K562 (cell line): Measurements from ENCODE around the gene ASB7. TPM values are rescaled to one million over a fixed set of nuclear protein-coding genes. Genes with fewer than 3 reads are reported as not detected.

Experiments
- ATAC-seq: fragments of 200-7000 bp; cut with Tn5 transposase; 3 replicates; pipeline ENCODE4 v1.9.1; 2020; ENCODE audit warnings: moderate library complexity
- BruUV-seq: library from RNA; stranded (reverse); fragments of 400-500 nt; replicated peaks from 2 replicates; lab custom pipeline; 2021; lab: Mats Ljungman, UMichigan
- CTCF ChIA-PET: fragments of 300-600 bp; formaldehyde crosslinking; extraction: SDS; loops from one replicate; lab custom pipeline; 2021; ENCODE audit warnings: low intra/inter-chr PET ratio; lab: Yijun Ruan, JAX
- POLR2A ChIA-PET: fragments of 300-600, 350-650 bp; sonication (Branson Sonifier 250); formaldehyde crosslinking; extraction: SDS; loops from one replicate; lab custom pipeline; 2021; ENCODE audit warnings: antibody characterized with exemption, inconsistent platforms; lab: Yijun Ruan, JAX
- DNase-seq, 4 experiments: peaks; one replicate each; pipeline versions ENCODE4 v3.0.0 to v3.0.0-alpha.2; 2011 to 2018; ENCODE audit warnings: low spot score in 3 of 4, mixed read lengths in 3 of 4; ENCODE audit errors: extremely low read depth in 1 of 4
- FAIRE-seq: peaks from 2 replicates; lab custom pipeline; 2011; peaks lifted over from hg19 to GRCh38; lab: Jason Lieb, UNC
- H2AFZ ChIP-seq: 2 replicates; pipeline ENCODE4 v1.6.0; 2011; ENCODE audit warnings: low read depth, low read length, control low read depth, inconsistent platforms
- H3K27ac ChIP-seq: fragments of 200-600 bp; 3 replicates; pipeline ENCODE4 v1.8.0; 2011; ENCODE audit warnings: low read depth, mild to moderate bottlenecking, control low read depth, inconsistent platforms, low read length, moderate library complexity, mixed read lengths; ENCODE audit errors: extremely low read depth
- H3K27me3 ChIP-seq, 2 experiments: fragments of 300-600 bp in 1 of 2; 2 replicates in 1 of 2; 3 replicates in 1 of 2; pipeline versions ENCODE4 v1.6.0 to v1.8.0; 2011; ENCODE audit warnings: inconsistent platforms in 2 of 2, low read length in 2 of 2, mild to moderate bottlenecking in 1 of 2, mixed read lengths in 1 of 2, moderate library complexity in 1 of 2; ENCODE audit not compliant: control insufficient read depth in 2 of 2, insufficient read depth in 2 of 2
- H3K36me3 ChIP-seq: fragments of 300-600 bp; 3 replicates; pipeline ENCODE4 v1.8.0; 2011; ENCODE audit warnings: mild to moderate bottlenecking, low read length, inconsistent platforms; ENCODE audit not compliant: control insufficient read depth, insufficient read depth
- H3K4me1 ChIP-seq, 2 experiments: fragments of 200-600 bp in 1 of 2; replicated peaks in 1 of 2; 2 replicates in 1 of 2; 3 replicates in 1 of 2; pipeline versions ENCODE4 v1.5.1 to v1.8.0; 2011; ENCODE audit warnings: inconsistent platforms in 2 of 2, low read length in 2 of 2, mild to moderate bottlenecking in 1 of 2, mixed read lengths in 1 of 2, moderate library complexity in 1 of 2; ENCODE audit not compliant: control insufficient read depth in 2 of 2, insufficient read depth in 2 of 2
- H3K4me2 ChIP-seq: 2 replicates; pipeline ENCODE4 v1.6.1; 2011; ENCODE audit warnings: low read length, control low read depth, inconsistent platforms, mixed read lengths; ENCODE audit not compliant: insufficient read depth
- H3K4me3 ChIP-seq: fragments of 200-600 bp; sonication (generic), shearing (Covaris generic); 2 replicates; pipeline ENCODE4 v1.5.1; 2016; ENCODE audit warnings: control low read depth, inconsistent platforms
- H3K79me2 ChIP-seq: fragments of 200-600 bp; 3 replicates; pipeline ENCODE4 v1.8.0; 2011; ENCODE audit warnings: low read length, inconsistent platforms; ENCODE audit not compliant: control insufficient read depth, insufficient read depth
- H3K9ac ChIP-seq, 2 experiments: 2 replicates each; pipeline versions ENCODE4 v1.6.0 to v1.6.1; 2011; ENCODE audit warnings: low read depth in 2 of 2, low read length in 2 of 2, control low read depth in 1 of 2, inconsistent platforms in 1 of 2, mild to moderate bottlenecking in 1 of 2, mixed read lengths in 1 of 2; ENCODE audit not compliant: insufficient read depth in 1 of 2
- H3K9me1 ChIP-seq: one replicate; pipeline ENCODE4 v1.6.0; 2011; ENCODE audit warnings: inconsistent platforms, mild to moderate bottlenecking, low read length, moderate library complexity; ENCODE audit not compliant: control insufficient read depth, insufficient read depth
- H3K9me3 ChIP-seq: replicated peaks from 2 replicates; pipeline ENCODE4 v1.5.1; 2011; ENCODE audit warnings: low read depth, low read length, inconsistent platforms; ENCODE audit not compliant: control insufficient read depth, insufficient read depth
- H4K20me1 ChIP-seq: replicated peaks from 2 replicates; pipeline ENCODE4 v1.6.1; 2011; ENCODE audit warnings: low read length, inconsistent platforms, mixed read lengths; ENCODE audit not compliant: control insufficient read depth, insufficient read depth
- CTBP1 ChIP-seq: fragments of 450-650 bp; IDR thresholded peaks from 2 replicates; pipeline ENCODE4 v1.6.1; 2016; ENCODE audit warnings: borderline replicate concordance
- FOSL1 ChIP-seq: fragments of 200-800 bp; sonication (Bioruptor generic); conservative IDR thresholded peaks from 2 replicates; pipeline ENCODE4 v1.6.1; 2016; ENCODE audit warnings: missing genetic modification characterization, missing compliant biosample characterization
- KDM1A ChIP-seq, 2 experiments: fragments of 450-650 bp; IDR thresholded peaks; 2 replicates each; pipeline ENCODE4 v1.6.1; 2016; ENCODE audit warnings: mild to moderate bottlenecking in 2 of 2
- LARP7 ChIP-seq: fragments of 450-650 bp; IDR thresholded peaks from 2 replicates; pipeline ENCODE4 v1.6.1; 2016
- LCOR ChIP-seq: sonication (generic); formaldehyde crosslinking; IDR thresholded peaks from 2 replicates; pipeline ENCODE4 v1.8.0; 2022; ENCODE audit warnings: mild to moderate bottlenecking, missing genetic modification reagents
- MCM5 ChIP-seq: fragments of 450-650 bp; IDR thresholded peaks from 2 replicates; pipeline ENCODE4 v1.6.1; 2016; ENCODE audit warnings: low read depth
- MITF ChIP-seq: IDR thresholded peaks from 2 replicates; pipeline ENCODE4 v1.6.1; 2014; ENCODE audit warnings: antibody characterized with exemption
- MNT ChIP-seq, 2 experiments: fragments of 450-650 bp; conservative IDR thresholded peaks; 2 replicates each; pipeline ENCODE4 v1.6.1; 2017; ENCODE audit warnings: mild to moderate bottlenecking in 2 of 2, moderate library complexity in 2 of 2
- MYBL2 ChIP-seq, 2 experiments: fragments of 450-650 bp in 1 of 2; sonication (generic) in 1 of 2; formaldehyde crosslinking in 1 of 2; IDR thresholded peaks; 2 replicates each; pipeline versions ENCODE4 v1.6.1 to v1.8.1; 2017 to 2022; ENCODE audit warnings: borderline replicate concordance in 1 of 2, inconsistent platforms in 1 of 2, low read depth in 1 of 2, mild to moderate bottlenecking in 1 of 2, missing genetic modification reagents in 1 of 2, moderate library complexity in 1 of 2
- XRCC4 ChIP-seq: IDR thresholded peaks from one replicate; pipeline ENCODE4 v1.6.1; 2011; ENCODE audit not compliant: insufficient read depth, insufficient read length; ENCODE audit errors: extremely low read depth
- ZFP36 ChIP-seq: fragments of 150-350 bp; IDR thresholded peaks from 2 replicates; pipeline ENCODE4 v1.6.1; 2018; ENCODE audit warnings: low read length, low read depth; ENCODE audit not compliant: partially characterized antibody
- ZNF184 ChIP-seq: sonication (generic); formaldehyde crosslinking; IDR thresholded peaks from 2 replicates; pipeline ENCODE4 v1.5.0; 2020; ENCODE audit warnings: missing genetic modification reagents
- ZNF263 ChIP-seq: sonication (generic); formaldehyde crosslinking; IDR thresholded peaks from 2 replicates; pipeline ENCODE4 v1.8.0; 2022; ENCODE audit warnings: mild to moderate bottlenecking, missing genetic modification reagents, borderline replicate concordance
- ZNF311 ChIP-seq: fragments of 250-450 bp; sonication (Bioruptor Pico); IDR thresholded peaks from 2 replicates; pipeline ENCODE4 v1.4.0; 2020; ENCODE audit warnings: mild to moderate bottlenecking, moderate library complexity
- ZNF695 ChIP-seq: fragments of 450-650 bp; formaldehyde crosslinking; IDR thresholded peaks from 2 replicates; pipeline ENCODE4 v1.4.0; 2020; ENCODE audit warnings: mild to moderate bottlenecking, moderate library complexity
- ZNF778 ChIP-seq: fragments of 450-650 bp; formaldehyde crosslinking; IDR thresholded peaks from 2 replicates; pipeline ENCODE4 v1.4.0; 2020; ENCODE audit warnings: mild to moderate bottlenecking, moderate library complexity
- WGBS: fragments of 100-300 bp; shearing (Covaris generic); methylation state at CpG from one replicate; pipeline ENCODE4 v1.1.6; 2016; ENCODE audit warnings: low coverage, mixed read lengths; ENCODE audit not compliant: insufficient coverage; ENCODE audit errors: missing lambda C conversion rate; 5-methylcytosine and 5-hydroxymethylcytosine counted together
- in situ Hi-C: fragments of 300-500 bp; cut with MboI; formaldehyde crosslinking; loops from 4 replicates; pipeline ENCODE4 v1.15.0; 2018; ENCODE audit warnings: inconsistent platforms, mixed read lengths
- intact Hi-C: fragments of 100-400 bp; cut with micrococcal nuclease; formaldehyde crosslinking; loops from 2 replicates; pipeline ENCODE4 v1.14.2; 2022
- polyA plus RNA-seq, 8 experiments: library from polyadenylated mRNA; depleted of rRNA in 4 of 8; stranded (reverse) in 5 of 8; unstranded in 3 of 8; fragments of >200 nt; fragmentation: Nextera tagmentation in 2 of 8; fragmentation: Illumina TruSeq in 1 of 8; extraction: Ambion mirVana in 2 of 8; extraction: Trizol in 1 of 8; gene quantifications; 2 replicates each; pipeline versions ENCODE4 v1.2.1 to v1.2.3, GENCODE V29; 2011 to 2014; ENCODE audit warnings: inconsistent platforms in 1 of 8, missing spikeins in 1 of 8
- total RNA-seq, 7 experiments: library from RNA; depleted of rRNA in 6 of 7; stranded (reverse); fragments of >200 nt in 6 of 7; fragmentation: Illumina TruSeq in 2 of 7; extraction: Trizol in 2 of 7; gene quantifications; 2 replicates each; pipeline versions ENCODE4 v1.2.1 to v1.2.3, GENCODE V29; 2011 to 2021; ENCODE audit warnings: low replicate concordance in 1 of 7
- TF ChIP-seq, protein P1 (sequence below): fragments of 450-650 bp; IDR thresholded peaks from 2 replicates; pipeline ENCODE4 v1.6.1; 2016; ENCODE audit warnings: mild to moderate bottlenecking
- TF ChIP-seq, protein P2 (sequence below), 2 experiments: fragments of 250-450 bp in 1 of 2; fragments of 450-650 bp in 1 of 2; sonication (Bioruptor Pico) in 1 of 2; IDR thresholded peaks; 2 replicates each; pipeline versions ENCODE4 v1.6.1 to v1.8.0; 2016 to 2021; ENCODE audit warnings: mild to moderate bottlenecking in 2 of 2, moderate library complexity in 2 of 2, missing compliant biosample characterization in 1 of 2, missing genetic modification characterization in 1 of 2

ASB7 gene
- total and polyA plus RNA-seq, 9 of the 15 experiments (the other 6 are each of a cell fraction or from before 2014, with no cell fraction given), result 1.8 to 10.1 (median 6.8) TPM

DNA sequence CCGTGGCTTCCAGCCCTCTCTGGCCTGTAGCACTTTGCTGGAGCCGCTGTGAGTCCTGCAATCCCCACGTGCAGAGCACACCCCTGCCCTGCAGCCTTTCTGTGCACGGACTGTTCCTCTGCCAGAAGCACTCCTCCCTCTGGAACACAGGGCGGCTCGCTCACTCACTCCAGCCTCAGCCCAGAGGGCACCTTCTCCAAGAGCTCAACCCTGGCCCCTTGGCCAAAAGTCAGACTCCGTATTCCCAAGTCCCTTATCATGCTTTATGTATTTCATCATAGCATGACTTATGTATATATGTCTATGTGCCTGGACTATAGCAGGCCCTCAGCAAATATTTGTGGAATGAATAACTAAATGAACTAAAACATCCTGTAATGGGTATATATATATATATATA lies 63.2 kb downstream of the ASB7 start:
- DNase-seq (no peak), ATAC-seq (no peak), FAIRE-seq (no peak)
- ChIA-PET POLR2A (interaction anchor here (0.6 kb wide), 1 partner anchor 241 kb away, joined by 3 read pairs; no protein-coding TSS in a partner anchor), CTCF (no interaction called here)
- H3K27me3 ChIP-seq, result peaks cover 47 to 63% of the 10 kb centered on the region in 2 experiments
- no peak overlapping the region for H2AFZ ChIP-seq
- 0% methylated on average over 7 of the region's 7 CpGs for WGBS
- no peaks in the 10 kb centered on the region; the same call in 1 of the 2 replicates for H4K20me1 ChIP-seq
- H3K9me1 ChIP-seq, result no peaks in the 10 kb centered on the region
- BruUV-seq, result no TSS peak
- H3K4me3 ChIP-seq, result no peak overlapping the region
- intact Hi-C loops, result no loop called here
- no peaks in the 10 kb centered on the region for H3K9me3 ChIP-seq
- in situ Hi-C loops, result no loop called here
- no peaks in the 10 kb centered on the region for H3K4me1 ChIP-seq
- no peaks in the 10 kb centered on the region for H3K79me2 ChIP-seq
- no peak overlapping the region for H3K4me2 ChIP-seq
- H3K36me3 ChIP-seq, result no peaks in the 10 kb centered on the region
- no peak overlapping the region for H3K27ac ChIP-seq
- H3K9ac ChIP-seq, result no peak overlapping the region
- TF ChIP-seq, protein P1, sequence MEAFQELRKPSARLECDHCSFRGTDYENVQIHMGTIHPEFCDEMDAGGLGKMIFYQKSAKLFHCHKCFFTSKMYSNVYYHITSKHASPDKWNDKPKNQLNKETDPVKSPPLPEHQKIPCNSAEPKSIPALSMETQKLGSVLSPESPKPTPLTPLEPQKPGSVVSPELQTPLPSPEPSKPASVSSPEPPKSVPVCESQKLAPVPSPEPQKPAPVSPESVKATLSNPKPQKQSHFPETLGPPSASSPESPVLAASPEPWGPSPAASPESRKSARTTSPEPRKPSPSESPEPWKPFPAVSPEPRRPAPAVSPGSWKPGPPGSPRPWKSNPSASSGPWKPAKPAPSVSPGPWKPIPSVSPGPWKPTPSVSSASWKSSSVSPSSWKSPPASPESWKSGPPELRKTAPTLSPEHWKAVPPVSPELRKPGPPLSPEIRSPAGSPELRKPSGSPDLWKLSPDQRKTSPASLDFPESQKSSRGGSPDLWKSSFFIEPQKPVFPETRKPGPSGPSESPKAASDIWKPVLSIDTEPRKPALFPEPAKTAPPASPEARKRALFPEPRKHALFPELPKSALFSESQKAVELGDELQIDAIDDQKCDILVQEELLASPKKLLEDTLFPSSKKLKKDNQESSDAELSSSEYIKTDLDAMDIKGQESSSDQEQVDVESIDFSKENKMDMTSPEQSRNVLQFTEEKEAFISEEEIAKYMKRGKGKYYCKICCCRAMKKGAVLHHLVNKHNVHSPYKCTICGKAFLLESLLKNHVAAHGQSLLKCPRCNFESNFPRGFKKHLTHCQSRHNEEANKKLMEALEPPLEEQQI, result no peak
- TF ChIP-seq KDM1A (IDR thresholded peaks at IDR 0.05) (no peak), ZNF695 (CRISPR knock-in tag) (no peak), ZNF778 (CRISPR knock-in tag) (no peak), ZNF184 (CRISPR knock-in tag) (no peak), MITF (no peak), MCM5 (no peak), LCOR (CRISPR knock-in tag) (no peak), MNT (conservative IDR thresholded peaks at IDR 0.05) (no peak), FOSL1 (tag) (no peak), ZFP36 (no peak), XRCC4 (no peak), MYBL2 (IDR thresholded peaks at IDR 0.05; ENCODE audit: low read depth) (no peak), MYBL2 (CRISPR knock-in tag; IDR thresholded peaks at IDR 0.05; ENCODE audit: borderline replicate concordance) (no peak), CTBP1 (no peak), ZNF263 (CRISPR knock-in tag) (no peak), LARP7 (no peak), ZNF311 (CRISPR knock-in tag) (no peak)
- TF ChIP-seq, protein P2, sequence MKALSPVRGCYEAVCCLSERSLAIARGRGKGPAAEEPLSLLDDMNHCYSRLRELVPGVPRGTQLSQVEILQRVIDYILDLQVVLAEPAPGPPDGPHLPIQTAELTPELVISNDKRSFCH (CRISPR knock-in tag; IDR thresholded peaks at IDR 0.05), result no peak
- TF ChIP-seq, protein P2 (tag; IDR thresholded peaks at IDR 0.05), result no peak
